Natural killer cell (primary cell): ENCODE results near the gene RTP2. TPM values are rescaled to one million over a fixed set of nuclear protein-coding genes. Genes with fewer than 3 reads are reported as not detected.
A peak's percentile ranks its signal among the peaks of the same experiment; 100 is the strongest.

Source experiments
- ATAC-seq, 3 donors: fragments of 150-1000 bp in 2 of 3; fragments of 200-7000 bp in 1 of 3; cut with Tn5 transposase; 1 replicate in 1 of 3; 2 replicates in 2 of 3; pipeline ENCODE4 v1.10.0; 2021; ENCODE audit warnings: mild to moderate bottlenecking in 2 of 3, moderate library complexity in 2 of 3
- DNase-seq, 2 donors: peaks; one replicate each; pipeline versions ENCODE4 v3.0.0 to v3.0.0-alpha.2; 2013 to 2021; ENCODE audit warnings: mixed read lengths in 1 of 2
- H3K27ac ChIP-seq: one replicate; pipeline ENCODE4 v1.5.1; 2013; ENCODE audit warnings: mild to moderate bottlenecking, low read length
- H3K27me3 ChIP-seq: one replicate; pipeline ENCODE4 v1.6.1; 2013; ENCODE audit warnings: low read length; ENCODE audit not compliant: control insufficient read depth, insufficient read depth
- H3K36me3 ChIP-seq: one replicate; pipeline ENCODE4 v1.6.1; 2013; ENCODE audit warnings: low read length; ENCODE audit not compliant: control insufficient read depth, insufficient read depth
- H3K4me1 ChIP-seq: one replicate; pipeline ENCODE4 v1.6.1; 2013; ENCODE audit warnings: low read length; ENCODE audit not compliant: control insufficient read depth, insufficient read depth
- H3K4me3 ChIP-seq: one replicate; pipeline ENCODE4 v1.5.1; 2013; ENCODE audit warnings: low read length
- H3K9me3 ChIP-seq: one replicate; pipeline ENCODE4 v1.6.1; 2013; ENCODE audit warnings: low read length; ENCODE audit not compliant: control insufficient read depth, insufficient read depth
- H3K27ac Mint-ChIP-seq, 2 donors: one replicate each; pipeline ENCODE4 v1.8.0; 2022; ENCODE audit warnings: mild to moderate bottlenecking in 2 of 2, mixed read lengths in 2 of 2, moderate library complexity in 1 of 2
- H3K27me3 Mint-ChIP-seq, 2 donors: one replicate each; pipeline ENCODE4 v1.8.0; 2022; ENCODE audit warnings: low read depth in 2 of 2, mixed read lengths in 2 of 2
- H3K36me3 Mint-ChIP-seq: one replicate; pipeline ENCODE4 v1.8.0; 2022; ENCODE audit warnings: mixed read lengths
- H3K4me1 Mint-ChIP-seq, 2 donors: one replicate each; pipeline ENCODE4 v1.8.0; 2022; ENCODE audit warnings: mixed read lengths in 2 of 2
- H3K4me3 Mint-ChIP-seq: one replicate; pipeline ENCODE4 v1.8.0; 2022; ENCODE audit warnings: mild to moderate bottlenecking, moderate library complexity, mixed read lengths
- H3K9me3 Mint-ChIP-seq, 2 donors: one replicate each; pipeline ENCODE4 v1.8.0; 2022; ENCODE audit warnings: mixed read lengths in 2 of 2
- WGBS: methylation state at CpG from one replicate; pipeline ENCODE4 v1.1.7; 2013; ENCODE audit warnings: missing lambda C conversion rate; ENCODE audit not compliant: insufficient coverage; 5-methylcytosine and 5-hydroxymethylcytosine counted together
- intact Hi-C: fragments of 100-400 bp; cut with micrococcal nuclease; formaldehyde crosslinking; loops from one replicate; pipeline ENCODE4 v1.14.2; 2022
- total RNA-seq, 4 donors: library from RNA; stranded (reverse); fragments of 120-200 nt in 1 of 4; gene quantifications; one replicate each; pipeline versions ENCODE4 v1.2.3 to v1.2.4, GENCODE V29; 2013 to 2022
- TF ChIP-seq, protein P1 (sequence below): fragments of 200-600 bp; IDR thresholded peaks from one replicate; pipeline ENCODE4 v1.8.0; 2022; ENCODE audit warnings: antibody characterized with exemption

The RTP2 gene
- total RNA-seq, 3 donors from 2014 or later (not counting 1 experiment from before 2014, with no cell fraction given): not detected

DNA sequence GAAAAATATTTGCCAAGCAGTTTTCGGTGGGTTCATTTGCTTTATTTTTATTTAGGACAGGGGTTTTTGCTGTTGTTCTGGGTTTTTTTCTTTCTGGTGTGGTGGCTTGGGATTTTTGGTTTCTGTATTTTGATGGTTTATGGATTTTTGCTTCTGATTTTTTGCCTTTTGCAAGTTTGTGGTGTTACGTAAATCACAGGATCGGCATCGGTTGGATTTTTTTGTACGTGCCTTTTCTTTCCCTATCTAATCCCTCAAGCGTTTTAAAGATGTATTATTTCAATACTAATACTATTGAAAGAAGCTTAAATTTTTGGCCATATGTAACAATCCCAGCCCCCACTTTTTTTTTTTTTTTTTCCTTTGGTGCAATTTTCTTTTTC is 43.7 kb upstream of the RTP2 start:
- no peaks in the 10 kb centered on the region for H3K9me3 Mint-ChIP-seq
- WGBS: 0% methylated on average over 1 of the region's 6 CpGs
- H3K36me3 Mint-ChIP-seq: peaks cover 7% of the 10 kb centered on the region
- no peaks in the 10 kb centered on the region for H3K27me3 ChIP-seq
- TF ChIP-seq, protein P1, sequence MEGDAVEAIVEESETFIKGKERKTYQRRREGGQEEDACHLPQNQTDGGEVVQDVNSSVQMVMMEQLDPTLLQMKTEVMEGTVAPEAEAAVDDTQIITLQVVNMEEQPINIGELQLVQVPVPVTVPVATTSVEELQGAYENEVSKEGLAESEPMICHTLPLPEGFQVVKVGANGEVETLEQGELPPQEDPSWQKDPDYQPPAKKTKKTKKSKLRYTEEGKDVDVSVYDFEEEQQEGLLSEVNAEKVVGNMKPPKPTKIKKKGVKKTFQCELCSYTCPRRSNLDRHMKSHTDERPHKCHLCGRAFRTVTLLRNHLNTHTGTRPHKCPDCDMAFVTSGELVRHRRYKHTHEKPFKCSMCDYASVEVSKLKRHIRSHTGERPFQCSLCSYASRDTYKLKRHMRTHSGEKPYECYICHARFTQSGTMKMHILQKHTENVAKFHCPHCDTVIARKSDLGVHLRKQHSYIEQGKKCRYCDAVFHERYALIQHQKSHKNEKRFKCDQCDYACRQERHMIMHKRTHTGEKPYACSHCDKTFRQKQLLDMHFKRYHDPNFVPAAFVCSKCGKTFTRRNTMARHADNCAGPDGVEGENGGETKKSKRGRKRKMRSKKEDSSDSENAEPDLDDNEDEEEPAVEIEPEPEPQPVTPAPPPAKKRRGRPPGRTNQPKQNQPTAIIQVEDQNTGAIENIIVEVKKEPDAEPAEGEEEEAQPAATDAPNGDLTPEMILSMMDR: no peak
- no peaks in the 10 kb centered on the region for H3K36me3 ChIP-seq
- H3K9me3 ChIP-seq: no peaks in the 10 kb centered on the region
- peaks cover 26% of the 10 kb centered on the region for H3K4me1 ChIP-seq
- no peaks in the 10 kb centered on the region for H3K27me3 Mint-ChIP-seq
- ATAC-seq: no peak
- peak in 1 of 2 donors; percentile 51 for DNase-seq
- H3K4me3 Mint-ChIP-seq: peak overlapping the region; percentile 99
- intact Hi-C loops: loop anchor here (5.0 to 10.0 kb wide), 2 partner anchors 246 to 439 kb away; no protein-coding TSS in a partner anchor
- peak overlapping the region; percentile 91 for H3K27ac ChIP-seq
- peak overlapping the region; percentile 97 to 100 for H3K27ac Mint-ChIP-seq
- H3K4me1 Mint-ChIP-seq: peaks cover 69 to 80% of the 10 kb centered on the region in 2 donors
- peak overlapping the region; percentile 82 for H3K4me3 ChIP-seq

GRCh38 chr3:187745201-187746058 is 43.1 kb upstream of the RTP2 start, which contains the start of gene BCL6:
Gene BCL6, minus strand, starts transcription at chr3:187745468. Its CDS starts 11,775 bp downstream, at chr3:187733693.
- Histone ChIP-seq H3K27me3 (no peaks in the 10 kb centered on the region), H3K4me3 (peak within 1 kb of the TSS; percentile 82), H3K4me1 (peaks cover 32% of the 10 kb centered on the region), H3K9me3 (no peaks in the 10 kb centered on the region), H3K36me3 (no peaks in the 10 kb centered on the region), H3K27ac (peak within 1 kb of the TSS; percentile 91)
- WGBS: under 1% methylated on average over 32 of the region's 40 CpGs
- TF ChIP-seq, protein P1: no peak
- DNase-seq: peak; percentile 86 to 96
- Mint-ChIP-seq H3K9me3 (no peaks in the 10 kb centered on the region), H3K27me3 (no peaks in the 10 kb centered on the region), H3K27ac (peak within 1 kb of the TSS; percentile 97 to 100), H3K36me3 (peaks cover 7% of the 10 kb centered on the region), H3K4me3 (peak within 1 kb of the TSS; percentile 99), H3K4me1 (peaks cover 75 to 81% of the 10 kb centered on the region in 2 donors)
- ATAC-seq: peak; percentile 69 to 85 (median 75)
- intact Hi-C loops: loop anchor here (1.0 to 10.0 kb wide), 4 partner anchors 83 to 439 kb away; partner anchors contain the start of gene LPP

DNA sequence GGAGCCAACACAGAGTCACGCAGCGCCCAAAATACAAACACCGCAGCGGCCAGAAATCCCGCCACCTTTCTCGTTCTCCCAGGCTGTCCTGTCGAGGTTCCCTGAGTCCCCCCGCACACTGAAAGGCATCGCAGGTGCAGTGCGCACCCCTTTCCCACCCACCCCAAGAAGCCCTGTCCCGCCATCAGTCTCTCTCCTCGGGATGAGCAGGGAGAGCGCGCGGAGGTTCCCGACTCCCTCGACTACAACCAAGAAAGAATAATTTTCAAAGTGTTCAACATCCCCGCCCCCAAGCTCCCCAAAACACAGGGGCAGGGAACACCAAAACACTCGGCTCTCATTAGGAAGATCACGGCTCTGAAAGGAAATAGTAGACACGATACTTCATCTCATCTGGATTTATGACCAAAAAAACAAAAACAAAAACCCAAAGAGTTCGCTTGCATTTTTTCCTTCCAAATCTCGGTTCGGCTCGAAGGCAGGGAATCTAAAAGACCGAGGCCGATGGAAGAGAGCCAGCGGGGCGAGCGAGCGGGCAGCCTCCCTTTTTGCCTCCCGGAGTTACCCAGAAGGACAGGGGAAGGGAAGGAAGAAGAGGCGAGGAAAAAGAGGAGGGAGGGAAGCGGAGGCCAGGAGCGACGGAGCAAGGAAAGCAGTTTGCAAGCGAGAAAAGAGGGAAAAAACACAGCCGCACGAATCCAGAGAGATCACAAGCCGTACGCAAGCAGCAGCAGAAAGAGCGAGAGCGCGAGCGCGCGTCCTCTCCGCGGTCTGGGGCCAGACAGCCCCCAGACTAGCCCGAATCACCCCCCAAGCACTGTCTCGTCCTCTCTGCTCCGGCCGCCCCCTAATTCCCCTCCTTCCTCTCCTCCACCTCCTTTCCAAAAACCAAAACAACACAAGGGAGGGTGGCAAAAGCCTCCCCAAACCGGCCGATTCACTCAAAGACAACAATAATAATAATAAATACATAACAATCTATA is 42.1 kb upstream of the RTP2 start:
- Histone ChIP-seq H3K4me3 (peak overlapping the region; percentile 82), H3K27me3 (no peaks in the 10 kb centered on the region), H3K27ac (peak overlapping the region; percentile 91), H3K36me3 (no peaks in the 10 kb centered on the region), H3K9me3 (no peaks in the 10 kb centered on the region), H3K4me1 (peaks cover 37% of the 10 kb centered on the region)
- ATAC-seq (peak; percentile 14 to 38 (median 33)), DNase-seq (peak; percentile 54 to 74)
- peak overlapping the region; percentile 99 for H3K4me3 Mint-ChIP-seq
- intact Hi-C loops: loop anchor here (1.0 to 10.0 kb wide), 4 partner anchors 84 to 440 kb away; partner anchors contain the start of gene LPP
- H3K27ac Mint-ChIP-seq: peak overlapping the region; percentile 97 to 100
- TF ChIP-seq, protein P1: no peak
- H3K27me3 Mint-ChIP-seq: no peaks in the 10 kb centered on the region
- no peaks in the 10 kb centered on the region for H3K9me3 Mint-ChIP-seq
- under 1% methylated on average over 53 of the region's 55 CpGs for WGBS
- H3K36me3 Mint-ChIP-seq: peaks cover 7% of the 10 kb centered on the region
- peaks cover 85 to 86% of the 10 kb centered on the region in 2 donors for H3K4me1 Mint-ChIP-seq
